PC-9 (cell line): ENCODE measurements around the gene LAT.

Experiments used
- CTCF ChIP-seq: fragments of 200-600 bp; sonication (generic); conservative IDR thresholded peaks from 2 replicates; pipeline ENCODE4 v1.6.1; 2017; ENCODE audit warnings: mixed run types, antibody characterized with exemption, mild to moderate bottlenecking, moderate library complexity
- EZH2 ChIP-seq: fragments of 200-600 bp; sonication (generic); IDR thresholded peaks from 2 replicates; pipeline ENCODE4 v1.8.0; 2017; ENCODE audit warnings: antibody characterized with exemption, low read depth

DNA sequence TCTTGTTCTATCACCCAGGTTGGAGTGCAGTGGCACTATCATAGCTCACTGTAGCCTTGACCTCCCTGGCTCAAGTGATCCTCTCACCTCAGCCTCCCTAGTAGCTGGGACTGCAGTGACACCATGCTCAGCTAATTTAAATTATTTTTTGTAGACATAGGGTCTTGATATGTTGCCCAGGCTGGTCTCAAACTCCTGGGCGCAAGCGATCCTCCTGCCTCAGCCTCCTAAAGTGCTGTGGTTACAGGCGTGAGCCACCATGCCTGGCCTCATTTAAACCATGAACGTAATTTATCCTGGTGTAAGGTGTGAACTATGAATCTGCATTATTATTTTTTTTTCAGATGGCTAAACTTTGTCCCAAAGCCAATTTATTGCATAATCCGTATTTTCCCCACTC lies 37.3 kb downstream of the LAT start:
- no peak for TF ChIP-seq CTCF
- no peak for TF ChIP-seq EZH2
